Measurements from ENCODE around the gene KRT5.

GRCh38 chr12:52541709-52542108 lies 21.5 kb upstream of the KRT5 start:
- TF ChIP-seq YY1 (IDR thresholded peaks at IDR 0.05; ENCODE audit: insufficient read depth, insufficient read length) (no peak), SUZ12 (IDR thresholded peaks at IDR 0.05; ENCODE audit: extremely low read depth, insufficient read depth, insufficient read length) (no peak), ZNF274 (IDR thresholded peaks at IDR 0.05; ENCODE audit: low read depth, low read length) (no peak)
